Activated CD4-positive, alpha-beta T cell treated with anti-CD3 and anti-CD28 coated beads, Interleukin-2, amount 50 U/mL, for 24 hours (primary cell): ENCODE data around the gene CDC37.
"Not testable (repeated sequence)": the region's sequence is repeated elsewhere in the genome, so short reads cannot be mapped to it uniquely, and the experiment has no call there.

ENCODE experiments used
- DNase-seq, 2 donors: peaks; one replicate each; pipeline ENCODE4 v3.0.0-alpha.2; 2020; ENCODE audit warnings: low read depth in 1 of 2, low spot score in 1 of 2

The CDC37 gene

GRCh38 chr19:10420444-10421239 lies 17.3 kb upstream of the CDC37 start, which contains the start of gene PDE4A:
Gene PDE4A (plus strand): TSS chr19:10420538. CDS start chr19:10420765, 227 bp downstream.
- DNase-seq: no peak

GRCh38 chr19:10419646-10420443 lies 16.5 kb upstream of the CDC37 start:
- no peak for DNase-seq

GRCh38 chr19:10419200-10419645 lies 15.9 kb upstream of the CDC37 start:
- DNase-seq: no peak

- no peak for DNase-seq
Observed at GRCh38 chr19:10418485-10419199, 15.3 kb upstream of the CDC37 start.

- DNase-seq: no peak
Observed at GRCh38 chr19:10418235-10418484, 14.8 kb upstream of the CDC37 start.

- DNase-seq: no peak
Observed at GRCh38 chr19:10417541-10418234, 14.3 kb upstream of the CDC37 start.

GRCh38 chr19:10416380-10417257 lies 13.3 kb upstream of the CDC37 start:
- DNase-seq: peak; percentile 89 to 96

GRCh38 chr19:10416083-10416379 lies 12.7 kb upstream of the CDC37 start:
- no peak for DNase-seq

GRCh38 chr19:10412257-10412977 lies 9.1 kb upstream of the CDC37 start:
- DNase-seq: no peak

- DNase-seq: not testable (repeated sequence)
Observed at GRCh38 chr19:10411224-10411623, 7.9 kb upstream of the CDC37 start.

- no peak for DNase-seq
Observed at GRCh38 chr19:10408511-10409283, 5.4 kb upstream of the CDC37 start.

GRCh38 chr19:10407096-10407495 lies 3.8 kb upstream of the CDC37 start:
- DNase-seq: no peak

- no peak for DNase-seq
Observed at GRCh38 chr19:10406191-10406590, 2.8 kb upstream of the CDC37 start.

- DNase-seq: no peak
Observed at GRCh38 chr19:10404888-10405820, 1.8 kb upstream of the CDC37 start.

- no peak for DNase-seq
Observed at GRCh38 chr19:10402441-10403038, 802 bp downstream of the CDC37 start.

GRCh38 chr19:10399878-10400277 lies 3.5 kb downstream of the CDC37 start:
- no peak for DNase-seq

GRCh38 chr19:10399340-10399739 lies 4.0 kb downstream of the CDC37 start:
- DNase-seq: not testable (repeated sequence)

GRCh38 chr19:10398819-10399218 lies 4.5 kb downstream of the CDC37 start:
- DNase-seq: no peak
